B cell (primary cell): ENCODE data around the gene DNAJB1. TPM values are rescaled to one million over a fixed set of nuclear protein-coding genes. Genes with fewer than 3 reads are reported as not detected.

Experiments used
- ATAC-seq: fragments of 200-7000 bp; cut with Tn5 transposase; one replicate; pipeline ENCODE4 v1.10.0; 2021; ENCODE audit warnings: low read depth, mild to moderate bottlenecking, moderate number of reproducible peaks, moderate library complexity
- CTCF ChIA-PET: fragments of 350-600 bp; sonication (Branson Sonifier 250); formaldehyde crosslinking; loops from one replicate; lab custom pipeline; 2021; ENCODE audit warnings: antibody characterized with exemption, inconsistent platforms; lab: Charles Lee
- POLR2A ChIA-PET: fragments of 350-600 bp; sonication (Branson Sonifier 250); formaldehyde crosslinking; loops from one replicate; lab custom pipeline; 2021; ENCODE audit warnings: antibody characterized with exemption; lab: Charles Lee
- DNase-seq: peaks from one replicate; pipeline ENCODE4 v3.0.0; 2013
- H2AFZ ChIP-seq: 2 replicates; pipeline ENCODE4 v1.6.1; 2012; ENCODE audit warnings: mild to moderate bottlenecking, low read depth, low read length; ENCODE audit not compliant: insufficient read depth, poor library complexity, severe bottlenecking
- H3K27ac ChIP-seq, 2 donors: 1 replicate in 1 of 2; 2 replicates in 1 of 2; pipeline ENCODE4 v1.5.1; 2012 to 2013; ENCODE audit warnings: low read length in 2 of 2, mild to moderate bottlenecking in 2 of 2, moderate library complexity in 1 of 2
- H3K27me3 ChIP-seq, 4 experiments: fragments of 200-600 bp in 1 of 4; sonication (generic) in 1 of 4; replicated peaks in 1 of 4; 1 replicate in 2 of 4; 2 replicates in 2 of 4; pipeline versions ENCODE4 v1.6.1 to v1.7.0; 2013 to 2016; ENCODE audit warnings: low read length in 3 of 4, mild to moderate bottlenecking in 2 of 4, mixed read lengths in 1 of 4, moderate library complexity in 1 of 4; ENCODE audit not compliant: insufficient read depth in 4 of 4, control insufficient read depth in 3 of 4; ENCODE audit errors: control extremely low read depth in 1 of 4
- H3K36me3 ChIP-seq, 2 experiments: replicated peaks in 1 of 2; 1 replicate in 1 of 2; 2 replicates in 1 of 2; pipeline versions ENCODE4 v1.6.1 to v1.7.1; 2013; ENCODE audit warnings: low read length in 1 of 2; ENCODE audit not compliant: insufficient read depth in 2 of 2, control insufficient read depth in 1 of 2; ENCODE audit errors: control extremely low read depth in 1 of 2, extremely low read depth in 1 of 2
- H3K4me1 ChIP-seq, 2 donors: fragments of 200-600 bp in 1 of 2; sonication (generic) in 1 of 2; 1 replicate in 1 of 2; 2 replicates in 1 of 2; pipeline versions ENCODE4 v1.5.1 to v1.6.1; 2013 to 2017; ENCODE audit warnings: low read length in 2 of 2; ENCODE audit not compliant: control insufficient read depth in 2 of 2, insufficient read depth in 2 of 2
- H3K4me2 ChIP-seq: replicated peaks from 2 replicates; pipeline ENCODE3; 2012; ENCODE audit warnings: mild to moderate bottlenecking, low read depth, low read length; ENCODE audit not compliant: poor library complexity, severe bottlenecking
- H3K4me3 ChIP-seq, 5 experiments: fragments of 200-600 bp in 1 of 5; sonication (generic) in 1 of 5; 1 replicate in 3 of 5; 2 replicates in 2 of 5; pipeline versions ENCODE4 v1.5.1 to v1.7.0; 2011 to 2016; ENCODE audit warnings: low read length in 4 of 5, mild to moderate bottlenecking in 4 of 5, low read depth in 2 of 5, control low read depth in 1 of 5, moderate library complexity in 1 of 5; ENCODE audit not compliant: insufficient read depth in 1 of 5; ENCODE audit errors: control extremely low read depth in 1 of 5, extremely low read depth in 1 of 5
- H3K79me2 ChIP-seq: fragments of 200-600 bp; sonication (generic); one replicate; pipeline ENCODE4 v1.6.0; 2016; ENCODE audit warnings: low read length; ENCODE audit not compliant: control insufficient read depth, insufficient read depth
- H3K9ac ChIP-seq: fragments of 200-600 bp; sonication (generic); 2 replicates; pipeline ENCODE4 v1.6.1; 2017; ENCODE audit warnings: mild to moderate bottlenecking, low read length, moderate library complexity
- H3K9me3 ChIP-seq, 3 donors: one replicate each; pipeline versions ENCODE4 v1.6.1 to v1.7.1; 2013; ENCODE audit warnings: low read length in 2 of 3; ENCODE audit not compliant: control insufficient read depth in 2 of 3, insufficient read depth in 1 of 3; ENCODE audit errors: control extremely low read depth in 1 of 3
- H4K20me1 ChIP-seq: 2 replicates; pipeline ENCODE4 v1.6.0; 2012; ENCODE audit warnings: mild to moderate bottlenecking, low read length; ENCODE audit not compliant: insufficient read depth, control insufficient read depth, poor library complexity, severe bottlenecking
- H3K27ac Mint-ChIP-seq: one replicate; pipeline ENCODE4 v1.8.0; 2021; ENCODE audit warnings: mixed read lengths
- H3K27me3 Mint-ChIP-seq: one replicate; pipeline ENCODE4 v1.8.0; 2021; ENCODE audit warnings: mixed read lengths
- H3K4me1 Mint-ChIP-seq: one replicate; pipeline ENCODE4 v1.8.0; 2021; ENCODE audit warnings: mixed read lengths
- H3K4me3 Mint-ChIP-seq: one replicate; pipeline ENCODE4 v1.8.0; 2021; ENCODE audit warnings: mixed read lengths
- H3K9me3 Mint-ChIP-seq: one replicate; pipeline ENCODE4 v1.8.0; 2022; ENCODE audit warnings: mixed read lengths; ENCODE audit not compliant: insufficient read depth
- EZH2 ChIP-seq: IDR thresholded peaks from 2 replicates; pipeline ENCODE4 v1.6.1; 2012; ENCODE audit warnings: borderline replicate concordance, low read depth, mild to moderate bottlenecking, moderate library complexity, low read length; ENCODE audit not compliant: insufficient read depth, poor library complexity, severe bottlenecking
- WGBS: methylation state at CpG from one replicate; pipeline ENCODE4 v1.1.5; 2013; ENCODE audit warnings: missing lambda C conversion rate; ENCODE audit not compliant: insufficient coverage; 5-methylcytosine and 5-hydroxymethylcytosine counted together
- intact Hi-C: fragments of 100-400 bp; cut with micrococcal nuclease; formaldehyde crosslinking; loops from one replicate; pipeline ENCODE4 v1.10.0; 2022
- polyA plus RNA-seq: library from polyadenylated mRNA; depleted of rRNA; stranded (reverse); fragments of >200 nt; gene quantifications from 2 replicates; pipeline ENCODE4 v1.2.3, GENCODE V29; 2012
- total RNA-seq, 2 donors: library from RNA; stranded (reverse); fragments of 120-200 nt in 1 of 2; gene quantifications; 1 replicate in 1 of 2; 2 replicates in 1 of 2; pipeline versions ENCODE4 v1.2.3 to v1.2.4, GENCODE V29; 2013 to 2022
- TF ChIP-seq, protein P1 (sequence below): fragments of 200-600 bp; IDR thresholded peaks from one replicate; pipeline ENCODE4 v1.8.0; 2022; ENCODE audit warnings: antibody characterized with exemption, mild to moderate bottlenecking

DNAJB1 gene
- total and polyA plus RNA-seq, 2 donors (not counting 1 experiment from before 2014, with no cell fraction given): 72.8 to 194 TPM

DNA sequence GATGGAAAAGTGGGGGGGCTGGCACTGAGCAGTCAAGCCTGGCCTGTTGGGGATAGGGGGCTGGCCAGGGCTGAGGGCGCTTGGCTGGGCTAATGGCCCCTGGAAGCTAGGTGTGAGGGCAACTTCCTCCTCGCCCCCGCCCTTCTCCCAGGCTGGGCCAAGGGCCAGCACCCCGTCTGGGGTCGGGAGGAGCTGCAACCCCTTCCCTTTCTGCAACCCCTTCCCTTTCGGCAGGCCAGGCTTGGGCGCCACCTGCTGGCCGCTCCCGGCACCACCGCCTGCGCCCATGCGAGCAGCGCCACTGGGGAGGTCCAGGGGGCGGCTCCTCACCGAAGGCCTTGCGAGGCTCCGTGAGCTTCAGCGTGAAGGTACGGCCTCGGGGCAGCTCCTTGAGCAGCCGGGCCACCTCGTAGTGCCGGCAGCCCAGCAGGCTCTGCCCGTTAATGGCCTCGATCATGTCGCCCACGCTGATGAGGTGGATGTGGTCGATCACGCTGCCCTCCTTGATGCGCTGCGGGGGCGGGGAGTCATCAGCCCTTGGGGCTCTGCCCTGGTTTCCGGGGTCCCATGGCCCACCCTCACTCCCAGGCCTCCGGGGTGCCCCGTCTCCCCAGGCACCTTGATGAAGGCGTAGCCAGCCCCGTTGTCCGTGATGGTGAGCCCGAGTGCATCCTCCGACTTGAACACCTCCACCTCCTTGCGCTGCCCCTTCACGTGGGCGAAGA lies 38.1 kb downstream of the DNAJB1 start:
- Histone ChIP-seq H3K4me1 (peaks cover 8 to 12% of the 10 kb centered on the region in 2 donors), H2AFZ (peak overlapping the region; percentile 38), H3K27ac (no peak overlapping the region), H4K20me1 (no peaks in the 10 kb centered on the region), H3K4me3 (no peak overlapping the region), H3K9me3 (no peaks in the 10 kb centered on the region), H3K9ac (no peak overlapping the region), H3K4me2 (peak overlapping the region; percentile 42), H3K27me3 (peaks cover 0 to 10% (median 3%) of the 10 kb centered on the region in 4 experiments), H3K36me3 (no peaks in the 10 kb centered on the region), H3K79me2 (no peaks in the 10 kb centered on the region)
- DNase-seq: peak; percentile 74
- ATAC-seq: peak; percentile 76
- ChIA-PET POLR2A (interaction anchor here (0.6 to 0.9 kb wide), 2 partner anchors 343 to 592 kb away, joined by 3 to 5 read pairs; partner anchors contain the start of gene ASF1B), CTCF (interaction anchor here (0.6 to 3.0 kb wide), 20 partner anchors 14 to 406 kb away, joined by 3 to 15 read pairs (median 4); partner anchors contain the start of genes ASF1B and GIPC1)
- TF ChIP-seq EZH2: no peak
- TF ChIP-seq, protein P1, sequence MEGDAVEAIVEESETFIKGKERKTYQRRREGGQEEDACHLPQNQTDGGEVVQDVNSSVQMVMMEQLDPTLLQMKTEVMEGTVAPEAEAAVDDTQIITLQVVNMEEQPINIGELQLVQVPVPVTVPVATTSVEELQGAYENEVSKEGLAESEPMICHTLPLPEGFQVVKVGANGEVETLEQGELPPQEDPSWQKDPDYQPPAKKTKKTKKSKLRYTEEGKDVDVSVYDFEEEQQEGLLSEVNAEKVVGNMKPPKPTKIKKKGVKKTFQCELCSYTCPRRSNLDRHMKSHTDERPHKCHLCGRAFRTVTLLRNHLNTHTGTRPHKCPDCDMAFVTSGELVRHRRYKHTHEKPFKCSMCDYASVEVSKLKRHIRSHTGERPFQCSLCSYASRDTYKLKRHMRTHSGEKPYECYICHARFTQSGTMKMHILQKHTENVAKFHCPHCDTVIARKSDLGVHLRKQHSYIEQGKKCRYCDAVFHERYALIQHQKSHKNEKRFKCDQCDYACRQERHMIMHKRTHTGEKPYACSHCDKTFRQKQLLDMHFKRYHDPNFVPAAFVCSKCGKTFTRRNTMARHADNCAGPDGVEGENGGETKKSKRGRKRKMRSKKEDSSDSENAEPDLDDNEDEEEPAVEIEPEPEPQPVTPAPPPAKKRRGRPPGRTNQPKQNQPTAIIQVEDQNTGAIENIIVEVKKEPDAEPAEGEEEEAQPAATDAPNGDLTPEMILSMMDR: peak; percentile 93
- no peak overlapping the region for H3K4me3 Mint-ChIP-seq
- H3K9me3 Mint-ChIP-seq: no peaks in the 10 kb centered on the region
- WGBS: 51% methylated on average over 40 of the region's 43 CpGs
- peaks cover 13% of the 10 kb centered on the region for H3K27me3 Mint-ChIP-seq
- H3K27ac Mint-ChIP-seq: no peak overlapping the region
- intact Hi-C loops: no loop called here
- peaks cover 8% of the 10 kb centered on the region for H3K4me1 Mint-ChIP-seq
